ENCODE measurements around the gene KCNT2.

- TF ChIP-seq CTCF (IDR thresholded peaks at IDR 0.05), result no peak
- TF ChIP-seq POLR2A (IDR thresholded peaks at IDR 0.05), result no peak
Measured at GRCh38 chr1:196444634-196445033, 163.6 kb downstream of the KCNT2 start.

All from thyroid gland (tissue), 4 donors.